HG02571 (cell line): ENCODE results near the gene LRRN3.
"Not testable (repeated sequence)": the region's sequence is repeated elsewhere in the genome, so short reads cannot be mapped to it uniquely, and the experiment has no call there.

ENCODE experiments used
- ATAC-seq: cut with Tn5 transposase; IDR thresholded peaks from one replicate; pipeline ENCODE4 v1.9.1; 2021; ENCODE audit warnings: mild to moderate bottlenecking, moderate library complexity; ENCODE audit not compliant: unreplicated experiment

Gene LRRN3

DNA sequence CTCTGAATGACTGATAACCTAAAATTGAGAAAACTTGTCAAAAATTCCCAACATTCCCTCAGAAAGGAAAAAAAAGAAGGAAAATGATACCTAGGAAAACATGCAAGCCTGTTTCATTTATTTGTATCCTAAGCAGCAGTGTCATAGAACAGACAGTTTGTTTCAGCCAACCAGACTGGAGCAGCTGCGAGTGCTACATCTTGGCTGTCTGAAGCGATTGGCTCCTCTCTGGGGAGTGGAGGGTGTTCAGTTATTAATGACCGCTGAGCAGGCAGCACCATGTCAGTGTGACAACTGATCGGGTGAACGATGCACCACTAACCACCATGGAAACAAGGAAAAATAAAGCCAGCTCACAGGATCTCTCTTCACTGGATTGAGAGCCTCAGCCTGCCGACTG is at the start of gene LRRN3:
TSS of gene LRRN3 (plus strand) at position 282 of the 400 bp plus-strand sequence. CDS start 31,646 bp downstream, outside the sequence.
- ATAC-seq, result no peak

DNA sequence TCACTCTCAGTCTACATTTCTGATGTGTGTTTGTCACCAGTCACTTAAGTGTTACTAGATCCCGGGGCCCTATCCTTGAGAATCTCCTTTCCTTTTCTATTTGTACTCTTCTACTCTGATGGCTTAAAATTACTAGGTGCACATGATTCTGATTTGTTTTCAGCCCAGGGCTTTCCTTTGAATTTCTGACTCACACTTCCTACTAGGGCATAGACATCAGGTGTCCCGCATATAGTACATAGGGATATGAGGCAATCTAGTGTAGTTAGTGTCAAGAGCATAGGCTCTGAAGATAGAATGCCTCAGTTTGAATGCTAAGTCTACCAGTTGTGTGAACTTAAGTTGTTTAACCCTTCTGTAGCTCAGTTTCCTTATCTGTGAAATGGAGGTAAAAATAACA is 49.4 kb upstream of the LRRN3 start:
- ATAC-seq, result no peak

DNA sequence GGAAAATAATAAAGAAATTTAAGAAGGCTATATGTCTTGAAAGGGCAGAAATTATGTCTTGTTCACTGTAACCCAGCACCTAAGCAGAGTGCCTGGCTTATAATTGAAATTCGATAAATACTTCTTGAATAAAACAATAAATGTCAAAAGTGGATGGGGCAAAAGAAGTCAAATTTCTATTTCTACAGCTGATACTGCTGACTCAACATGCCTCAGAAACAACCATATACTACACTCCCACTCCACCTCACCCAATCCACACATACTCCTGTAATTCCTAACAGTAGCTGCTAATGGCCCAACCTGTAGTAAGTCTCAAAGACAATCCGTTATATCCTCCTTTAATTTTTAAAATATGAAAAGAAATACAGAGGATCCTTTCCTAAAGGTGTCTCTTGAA is 48.1 kb upstream of the LRRN3 start:
- no peak for ATAC-seq

DNA sequence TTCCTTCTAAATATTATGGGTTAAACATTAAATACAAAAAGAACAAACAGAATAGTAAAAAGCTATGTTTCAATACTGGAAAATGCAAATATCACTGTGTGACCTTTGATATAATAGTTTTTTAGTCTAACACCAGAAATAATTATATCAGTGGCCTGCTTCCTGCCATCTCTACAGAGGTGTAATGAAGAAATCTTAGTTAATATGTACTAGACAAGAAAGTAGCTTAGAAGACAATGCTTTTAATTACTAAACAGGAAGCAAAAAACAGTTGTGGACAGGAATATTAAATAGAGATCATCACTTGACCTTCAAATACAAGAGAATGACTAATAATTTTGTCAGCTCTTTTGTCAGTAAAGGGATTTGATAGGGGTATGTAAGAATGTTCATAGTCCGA is 47.4 kb upstream of the LRRN3 start:
- no peak for ATAC-seq

DNA sequence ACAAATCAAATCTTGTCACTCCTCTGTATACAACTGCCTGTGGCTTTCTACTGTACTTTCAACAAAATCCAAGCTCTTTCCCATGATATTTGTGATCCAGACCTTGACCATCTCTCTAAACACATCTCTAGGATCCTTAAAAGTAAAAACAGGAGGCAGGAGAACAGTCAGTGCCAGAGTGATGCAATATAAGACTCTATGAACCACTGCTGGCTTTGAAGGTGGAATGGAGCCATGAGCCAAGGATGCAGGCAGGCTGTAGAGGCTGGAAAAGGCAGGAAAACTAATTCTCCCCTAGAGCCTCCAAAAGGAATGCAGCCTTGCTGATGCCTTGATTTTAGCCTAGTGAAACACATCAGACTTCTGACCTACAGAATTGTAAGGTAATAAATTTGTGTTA is 45.5 kb upstream of the LRRN3 start:
- no peak for ATAC-seq

DNA sequence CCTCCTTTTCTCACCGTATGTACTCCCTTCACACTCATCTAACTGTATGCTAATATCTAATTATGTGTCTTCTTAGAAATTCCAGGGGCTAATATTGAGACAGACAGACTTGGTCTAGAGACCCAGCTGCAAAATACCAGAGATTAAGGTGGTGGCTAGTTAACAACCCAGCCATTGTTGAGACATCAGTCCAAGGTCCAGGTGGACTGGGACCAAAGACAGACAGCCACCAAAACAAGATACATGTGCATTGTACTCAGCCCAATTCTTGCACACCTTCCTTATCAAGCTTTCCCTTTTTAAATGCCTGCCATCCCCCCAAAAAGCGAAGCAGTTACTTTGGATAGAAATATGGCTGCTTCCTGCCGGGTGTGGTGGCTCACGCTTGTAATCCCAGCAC is 43.3 kb upstream of the LRRN3 start:
- ATAC-seq, result no peak

DNA sequence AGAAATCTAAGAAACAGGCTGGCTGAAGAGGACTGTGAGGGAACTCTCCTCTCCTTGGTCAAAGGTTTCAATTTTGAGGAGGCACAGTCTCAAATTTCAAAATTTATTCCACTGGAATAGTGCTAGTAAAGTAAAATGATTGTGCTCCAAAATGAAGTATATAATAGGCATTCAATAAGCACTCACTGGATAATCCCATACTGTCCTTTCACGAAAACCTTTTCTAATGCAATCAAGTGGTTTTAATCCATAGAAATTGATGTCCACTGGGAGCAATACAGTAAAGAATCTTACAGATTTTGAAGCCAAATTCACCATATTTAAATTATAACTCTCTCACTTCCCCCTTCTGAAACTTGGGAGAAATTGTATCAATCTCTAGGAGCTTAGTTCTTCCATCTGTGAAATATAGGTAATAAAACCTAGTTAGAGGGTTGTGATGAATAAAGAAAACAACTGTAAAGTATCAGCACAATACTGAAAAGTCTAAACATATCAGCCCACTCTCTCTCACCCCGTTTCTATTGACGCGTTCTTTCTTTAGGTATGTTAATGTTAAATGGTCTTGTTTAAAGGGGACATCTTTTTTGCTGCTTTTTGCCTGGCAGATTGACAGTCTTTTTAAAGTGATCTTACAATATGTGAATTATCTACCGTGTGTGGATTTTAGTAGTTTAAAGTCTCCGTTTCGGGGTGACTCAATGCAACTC is 40.8 kb upstream of the LRRN3 start:
- ATAC-seq, result no peak

DNA sequence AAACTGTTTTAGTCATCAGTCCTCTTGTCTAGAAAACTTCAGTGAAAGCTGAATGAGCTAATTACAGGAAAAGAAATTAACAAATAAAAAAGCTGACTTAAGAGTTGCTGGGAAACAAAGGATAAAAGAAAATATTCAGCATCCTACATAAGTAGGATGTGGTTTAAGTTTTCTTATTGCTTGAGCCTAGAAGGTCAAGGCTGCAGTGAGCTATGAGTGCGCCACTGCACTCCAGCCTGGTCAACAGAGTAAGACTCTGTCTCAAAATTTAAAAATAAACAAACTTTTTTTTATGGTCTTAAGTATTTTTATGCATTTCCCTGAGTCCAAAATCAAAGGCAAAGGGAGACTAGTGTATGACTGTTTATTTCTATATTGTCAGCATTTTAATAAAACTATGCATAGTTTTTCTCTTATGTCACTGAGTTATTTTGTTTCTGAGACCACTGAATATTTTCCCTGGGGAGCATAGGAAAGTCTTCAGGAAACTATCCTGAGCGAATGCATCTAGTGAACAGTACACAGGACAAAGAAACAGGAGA is 40.0 kb upstream of the LRRN3 start:
- ATAC-seq, result no peak

DNA sequence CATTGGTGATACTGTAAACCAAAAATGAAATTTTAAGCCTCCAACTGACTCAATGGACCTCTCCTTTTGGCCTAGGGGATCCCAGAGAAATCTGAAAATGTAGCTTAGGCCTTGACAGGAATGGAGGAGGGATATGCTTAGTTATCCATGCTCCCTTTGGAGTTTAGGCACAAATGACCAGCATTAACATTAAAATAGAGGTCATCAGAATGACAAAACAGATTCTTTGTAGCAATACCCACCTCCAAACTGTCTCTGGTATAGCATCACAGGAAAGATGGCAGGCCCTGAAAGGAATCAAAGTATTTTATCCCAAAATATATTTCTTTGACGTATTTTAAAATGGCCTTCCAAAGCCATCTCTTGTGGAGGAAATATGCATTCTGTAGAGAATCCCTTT is 39.1 kb upstream of the LRRN3 start:
- ATAC-seq, result no peak

DNA sequence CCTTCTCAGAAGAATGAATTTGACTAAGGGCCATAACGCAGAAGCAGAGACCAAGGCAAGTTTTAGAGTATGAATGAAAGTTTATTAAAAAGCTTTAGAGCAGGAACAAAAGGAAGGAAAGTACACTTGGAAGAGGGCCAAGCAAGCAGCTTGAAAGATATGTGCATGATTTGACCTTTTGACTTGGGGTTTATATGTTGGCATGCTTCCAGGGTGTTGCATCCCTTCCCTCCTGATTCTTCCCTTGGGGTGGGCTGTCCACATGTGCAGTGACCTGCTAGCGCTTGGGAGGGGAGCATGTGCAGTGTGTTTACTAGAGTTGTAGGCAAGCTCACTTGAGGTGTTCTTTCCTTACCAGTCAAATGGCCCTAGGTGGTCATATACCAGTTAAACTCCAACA is 37.9 kb upstream of the LRRN3 start:
- ATAC-seq, result no peak

DNA sequence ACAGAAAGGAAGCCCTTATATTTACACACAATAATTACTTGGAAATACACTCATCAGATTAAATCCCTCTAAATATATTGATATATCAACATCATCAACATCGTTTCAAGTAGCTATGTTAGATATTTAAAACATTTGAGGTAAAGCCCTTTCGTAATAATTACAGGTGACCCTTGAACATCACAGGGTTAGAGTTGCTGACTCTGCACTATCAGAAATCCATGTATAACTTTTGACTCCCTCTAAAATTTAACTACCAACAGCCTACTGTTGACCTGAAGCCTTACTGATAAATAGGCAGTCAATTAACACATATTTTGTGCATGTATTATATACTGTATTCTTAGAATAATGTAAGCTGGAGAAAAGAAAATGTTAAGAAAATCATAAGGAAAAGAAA is 34.6 kb upstream of the LRRN3 start:
- no peak for ATAC-seq

DNA sequence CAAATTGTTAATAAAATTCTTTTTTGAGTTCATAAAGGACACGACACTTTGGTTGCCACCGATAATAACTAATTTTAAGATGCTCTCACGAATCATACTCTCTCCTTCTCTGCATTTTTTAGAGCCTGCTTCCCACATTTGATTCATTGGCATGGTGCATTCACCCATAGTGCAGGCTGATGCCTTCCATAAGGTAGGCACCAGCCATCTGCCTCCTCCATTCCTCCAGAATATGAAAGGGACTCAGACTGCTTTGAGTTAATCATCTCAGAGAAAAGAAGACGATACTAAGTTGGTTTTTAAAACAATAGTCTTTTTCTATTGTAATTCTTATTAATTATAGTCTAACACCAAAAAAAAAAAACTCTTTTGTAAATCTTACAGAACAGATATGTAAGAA is 33.9 kb upstream of the LRRN3 start:
- no peak for ATAC-seq

DNA sequence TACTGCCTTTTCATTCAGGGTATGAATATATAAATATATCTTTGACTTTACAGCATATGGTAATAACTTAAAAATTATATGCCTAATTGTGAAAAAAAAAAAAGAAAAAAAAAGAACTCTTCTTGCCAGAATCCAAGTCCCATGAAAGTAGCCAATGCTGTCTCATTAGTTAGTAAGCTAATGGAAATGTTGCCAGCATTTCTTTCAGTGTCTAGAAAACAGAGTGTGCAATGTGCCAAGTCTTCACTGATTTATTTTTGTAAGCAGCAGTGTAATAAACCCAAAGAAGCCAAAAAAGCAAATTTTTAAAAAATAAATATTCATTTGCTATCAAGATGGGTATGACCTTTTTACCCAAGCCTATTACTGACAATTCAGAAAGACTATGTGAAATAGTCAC is 31.1 kb upstream of the LRRN3 start:
- no peak for ATAC-seq

DNA sequence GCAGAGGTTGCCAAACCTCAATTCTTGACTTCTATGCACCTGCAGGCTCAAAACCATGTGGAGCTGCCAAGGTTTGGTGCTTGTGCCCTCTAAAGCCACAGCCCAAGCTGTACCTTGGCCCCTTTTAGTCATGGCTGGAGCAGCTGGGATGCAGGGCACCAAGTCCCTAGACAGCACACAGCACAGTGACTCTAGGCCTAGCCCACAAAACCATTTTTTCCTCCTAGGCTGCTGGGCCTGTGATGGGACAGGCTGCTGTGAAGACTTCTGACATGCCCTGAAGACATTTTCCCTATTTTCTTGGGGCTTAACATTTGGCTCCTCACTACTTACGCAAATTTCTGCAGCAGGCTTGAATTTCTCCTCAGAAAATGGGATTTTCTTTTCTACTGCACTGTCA is 27.8 kb upstream of the LRRN3 start:
- no peak for ATAC-seq

DNA sequence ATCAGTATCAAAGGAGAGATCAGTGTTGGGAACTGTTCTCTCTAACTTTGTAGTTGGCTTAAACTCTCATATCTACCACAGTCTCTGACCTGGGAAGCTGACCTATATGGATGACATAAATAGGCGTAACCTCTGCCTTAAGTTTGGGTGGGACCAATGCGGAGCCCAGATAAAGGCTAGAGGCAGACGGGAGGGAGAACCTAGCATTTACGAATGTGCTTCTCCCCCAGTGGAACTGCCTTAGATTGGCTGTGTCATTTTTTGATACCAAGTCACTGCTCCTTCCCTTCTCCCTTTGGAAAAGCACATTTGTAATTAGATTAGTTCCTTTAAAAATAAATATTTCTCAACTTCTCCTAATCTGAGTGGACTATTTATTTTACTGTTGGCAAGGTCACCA is 23.7 kb upstream of the LRRN3 start:
- ATAC-seq, result no peak

DNA sequence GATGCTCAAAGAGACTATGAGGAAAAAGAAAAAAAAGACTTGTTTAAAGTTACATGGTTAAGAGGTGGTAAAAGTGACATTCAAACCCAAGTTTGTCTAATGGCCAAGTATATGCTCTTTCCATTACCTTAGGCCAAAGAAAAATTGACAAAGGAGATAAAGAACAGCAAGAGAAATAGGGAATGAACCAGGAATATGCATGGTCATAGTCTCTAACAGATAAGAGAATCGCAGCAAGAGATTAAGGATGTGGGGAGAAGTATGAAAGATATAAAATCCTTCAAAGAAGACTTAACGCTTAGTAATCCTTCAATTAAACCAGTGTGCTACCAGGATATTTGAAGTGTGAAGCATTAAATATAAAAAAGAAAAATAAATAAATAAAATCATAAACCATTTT is 23.2 kb upstream of the LRRN3 start:
- no peak for ATAC-seq

DNA sequence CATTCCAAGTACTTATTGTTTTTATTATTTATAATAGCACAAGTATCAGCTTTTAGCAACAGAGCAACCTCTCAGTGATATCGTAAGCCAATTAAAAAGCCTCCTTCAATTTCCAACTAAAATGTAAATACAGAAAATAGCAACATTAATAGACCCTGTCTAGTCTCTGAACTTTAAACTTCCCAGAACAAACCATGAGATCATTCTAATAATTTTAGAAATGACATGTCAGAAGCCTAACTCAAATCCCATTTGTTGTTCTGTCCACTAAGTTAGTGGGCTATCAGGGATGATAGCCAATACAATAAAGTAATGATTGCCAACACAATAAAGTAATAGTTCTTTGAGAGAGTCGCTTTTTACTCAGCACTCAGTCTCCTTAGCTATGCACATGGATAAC is 22.3 kb upstream of the LRRN3 start:
- no peak for ATAC-seq

DNA sequence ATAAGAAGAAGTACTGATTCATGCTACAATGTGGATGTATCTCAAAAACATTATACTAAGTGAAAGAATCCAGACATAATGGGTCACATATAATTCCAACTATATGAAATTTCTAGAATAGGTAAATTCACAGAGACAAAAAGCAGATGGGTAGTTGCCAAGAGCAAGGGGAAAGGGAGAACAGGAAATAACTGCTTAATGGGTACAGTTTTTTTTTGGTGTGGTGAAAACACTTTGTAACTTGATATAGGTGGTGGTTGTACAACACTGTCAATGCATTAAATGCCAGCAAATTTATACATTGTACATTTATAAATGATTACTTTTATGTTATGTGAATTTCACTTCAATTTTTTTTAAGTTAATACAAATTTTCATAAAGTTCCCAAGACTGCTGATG is 19.4 kb upstream of the LRRN3 start:
- no peak for ATAC-seq

DNA sequence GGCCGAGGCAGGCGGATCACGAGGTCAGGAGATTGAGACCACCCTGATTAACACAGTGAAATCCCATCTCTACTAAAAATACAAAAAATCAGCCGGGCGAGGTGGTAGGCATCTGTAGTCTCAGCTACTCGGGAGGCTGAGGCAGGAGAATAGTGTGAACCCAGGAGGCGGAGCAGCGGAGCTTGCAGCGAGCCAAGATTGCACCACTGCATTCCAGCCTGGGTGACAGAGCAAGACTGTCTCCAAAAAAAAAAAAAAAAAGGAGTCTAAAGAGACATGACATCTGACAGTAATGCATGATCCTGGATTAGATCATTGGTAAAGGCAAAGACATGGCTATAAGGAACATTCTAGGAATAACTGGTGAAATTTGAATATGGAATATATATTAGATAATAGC is 18.3 kb upstream of the LRRN3 start:
- not testable (repeated sequence) for ATAC-seq

DNA sequence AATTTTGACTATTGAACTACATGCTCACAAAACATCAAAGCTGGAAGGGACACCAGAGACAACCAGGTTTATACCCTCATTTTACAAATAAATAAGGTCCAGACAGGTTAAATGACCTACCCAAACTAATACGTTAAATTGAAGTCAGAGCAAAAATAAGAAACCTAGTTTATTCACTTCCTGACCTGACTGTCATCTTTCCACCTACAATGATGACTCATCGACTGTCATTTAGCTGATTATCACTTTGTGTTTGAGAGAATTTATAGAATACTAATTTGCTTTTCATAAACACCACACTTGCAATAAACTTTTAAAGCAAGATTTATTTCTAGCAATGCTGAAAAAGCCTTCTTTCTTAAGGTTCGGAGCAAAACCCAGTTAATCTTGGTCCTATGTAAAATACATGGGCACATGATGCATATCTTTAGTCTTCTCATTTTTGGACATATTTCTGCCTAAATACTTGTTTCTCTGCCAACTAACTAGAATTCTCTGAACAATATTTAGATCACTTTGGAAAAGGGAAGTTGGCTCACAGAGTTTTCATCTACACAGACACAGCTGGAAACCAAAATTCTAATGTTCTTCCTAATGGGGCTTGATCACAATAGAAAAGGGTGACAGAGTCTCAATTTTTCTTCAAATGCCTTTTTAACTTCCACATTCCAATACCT is 16.7 kb upstream of the LRRN3 start:
- ATAC-seq, result no peak

DNA sequence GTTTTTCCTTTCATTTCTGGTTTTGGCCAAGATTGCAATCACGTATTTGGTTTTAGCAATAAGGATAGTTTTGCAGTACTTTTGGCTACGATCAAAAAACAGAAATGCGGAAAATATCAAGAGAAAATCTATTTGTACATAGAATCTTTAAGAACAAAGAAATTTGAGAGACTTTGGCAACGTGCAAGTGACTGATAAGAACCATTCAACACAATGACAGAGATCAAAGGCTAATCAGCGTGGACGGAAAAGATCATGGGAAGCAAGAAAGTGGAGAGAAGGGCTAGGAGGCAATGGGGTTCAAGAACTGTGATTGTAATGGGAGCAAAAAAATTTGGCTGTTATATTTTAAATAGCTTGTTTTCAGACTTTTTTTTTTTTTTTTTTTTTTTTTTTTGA is 16.2 kb upstream of the LRRN3 start:
- ATAC-seq, result no peak

DNA sequence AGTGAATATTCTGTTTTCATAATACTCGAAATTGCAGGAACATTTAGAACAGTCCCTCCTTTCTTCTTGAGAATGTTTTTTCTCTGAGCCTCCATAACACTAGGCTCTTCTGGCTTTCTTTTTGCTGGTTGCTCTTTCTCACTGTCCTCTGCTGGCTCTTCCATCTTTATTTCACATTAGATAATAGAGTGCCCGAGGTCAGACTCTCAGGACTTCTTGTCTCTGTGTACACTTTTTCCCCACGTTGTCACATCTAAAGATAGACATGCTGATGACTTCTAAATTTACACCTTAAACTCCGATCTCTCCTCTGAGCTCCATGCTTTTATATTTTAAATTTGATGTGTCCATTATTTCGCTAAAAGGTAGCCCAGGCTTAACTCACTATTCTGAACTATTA is 15.4 kb upstream of the LRRN3 start:
- ATAC-seq, result no peak

DNA sequence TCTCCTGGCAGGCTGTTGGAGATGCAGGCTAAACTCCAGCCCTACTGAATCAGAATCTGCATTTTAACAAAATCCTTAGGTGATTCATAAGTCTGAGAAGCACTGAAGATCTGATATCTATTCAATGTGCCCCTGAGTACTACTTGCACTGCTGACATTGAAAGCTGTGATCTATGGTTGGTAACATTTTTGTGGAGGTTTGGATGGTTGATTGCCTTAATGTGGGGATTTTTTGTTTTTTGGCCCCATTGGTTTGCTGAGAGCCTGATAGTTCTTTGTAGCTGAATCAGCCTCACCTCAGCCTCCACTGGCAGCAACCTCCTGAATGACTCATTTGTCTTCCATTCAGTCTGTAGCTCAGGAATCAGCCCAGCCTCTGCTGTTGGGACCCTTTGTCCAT is 14.7 kb upstream of the LRRN3 start:
- ATAC-seq, result no peak
